Esophagus (tissue), 2 donors: ENCODE measurements around the gene EEF1AKMT4. TPM values are rescaled to one million over a fixed set of nuclear protein-coding genes. Genes with fewer than 3 reads are reported as not detected.

Experiments
- H3K27ac ChIP-seq, 2 donors: one replicate each; pipeline ENCODE4 v1.5.1; 2013; ENCODE audit warnings: low read depth in 2 of 2, mild to moderate bottlenecking in 2 of 2, inconsistent platforms in 1 of 2, low read length in 1 of 2, moderate library complexity in 1 of 2
- H3K27me3 ChIP-seq, 2 donors: one replicate each; pipeline ENCODE4 v1.6.1; 2013; ENCODE audit warnings: low read length in 2 of 2, control low read depth in 1 of 2, mild to moderate bottlenecking in 1 of 2; ENCODE audit not compliant: insufficient read depth in 2 of 2, control insufficient read depth in 1 of 2
- H3K36me3 ChIP-seq, 2 donors: one replicate each; pipeline ENCODE4 v1.6.1; 2013; ENCODE audit warnings: low read length in 1 of 2; ENCODE audit not compliant: control insufficient read depth in 2 of 2, insufficient read depth in 2 of 2
- H3K4me1 ChIP-seq, 2 donors: one replicate each; pipeline ENCODE4 v1.6.1; 2013; ENCODE audit warnings: low read length in 1 of 2; ENCODE audit not compliant: control insufficient read depth in 2 of 2, insufficient read depth in 2 of 2
- H3K4me3 ChIP-seq, 2 donors: one replicate each; pipeline ENCODE4 v1.5.1; 2013; ENCODE audit warnings: low read length in 2 of 2, mild to moderate bottlenecking in 2 of 2, low read depth in 1 of 2, moderate library complexity in 1 of 2
- H3K9me3 ChIP-seq, 2 donors: one replicate each; pipeline ENCODE4 v1.6.1; 2013; ENCODE audit warnings: mild to moderate bottlenecking in 2 of 2, low read depth in 1 of 2, low read length in 1 of 2, moderate library complexity in 1 of 2; ENCODE audit not compliant: control insufficient read depth in 2 of 2, insufficient read depth in 1 of 2
- WGBS, 2 donors: extraction: QIAGEN DNeasy Blood & Tissue Kit; methylation state at CpG; one replicate each; pipeline ENCODE4 v1.1.7; 2013; 5-methylcytosine and 5-hydroxymethylcytosine counted together
- polyA plus RNA-seq, 2 donors: library from polyadenylated mRNA; stranded (reverse); fragments of 200-250 nt; gene quantifications; one replicate each; pipeline ENCODE4 v1.2.3, GENCODE V29; 2013
- donor health status: healthy with polysubstance abuse.
- donor health status: Bipolar disorder and iron deficiency.

The EEF1AKMT4 gene
- polyA plus RNA-seq, 2 donors = 3.5 to 8.6 TPM

- no peaks in the 10 kb centered on the region for H3K9me3 ChIP-seq
- H3K4me1 ChIP-seq = no peaks in the 10 kb centered on the region
- no peaks in the 10 kb centered on the region for H3K36me3 ChIP-seq
- H3K27me3 ChIP-seq = no peaks in the 10 kb centered on the region
- H3K27ac ChIP-seq = no peak overlapping the region
- H3K4me3 ChIP-seq = no peak overlapping the region
- WGBS, 2 donors = 83 to 88% methylated on average over 22 of the region's 22 CpGs
These were observed 41.7 kb downstream of the EEF1AKMT4 start for GRCh38 chr3:184291044-184291737.

DNA sequence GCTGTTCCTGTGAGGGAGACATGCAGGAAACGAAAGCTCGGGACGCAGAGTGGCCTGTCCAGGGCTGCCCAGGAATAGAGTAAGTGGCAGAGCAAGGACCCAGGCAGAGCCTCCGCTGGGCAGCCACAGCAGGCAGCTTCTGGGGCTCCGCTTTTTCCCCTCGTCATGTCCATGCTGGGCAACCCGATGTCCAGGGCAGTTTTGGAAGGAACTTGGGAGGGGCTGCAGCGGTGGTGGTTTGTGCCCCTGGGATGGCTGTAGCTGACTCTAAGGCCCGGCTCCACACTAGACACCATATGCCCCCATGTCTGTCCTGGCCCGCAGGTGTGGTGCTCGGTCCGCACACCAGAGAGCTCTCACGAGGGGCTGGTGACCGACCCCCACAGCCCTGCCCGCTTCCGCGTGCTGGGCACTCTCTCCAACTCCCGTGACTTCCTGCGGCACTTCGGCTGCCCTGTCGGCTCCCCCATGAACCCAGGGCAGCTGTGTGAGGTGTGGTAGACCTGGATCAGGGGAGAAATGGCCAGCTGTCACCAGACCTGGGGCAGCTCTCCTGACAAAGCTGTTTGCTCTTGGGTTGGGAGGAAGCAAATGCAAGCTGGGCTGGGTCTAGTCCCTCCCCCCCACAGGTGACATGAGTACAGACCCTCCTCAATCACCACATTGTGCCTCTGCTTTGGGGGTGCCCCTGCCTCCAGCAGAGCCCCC lies 42.4 kb downstream of the EEF1AKMT4 start:
- H3K27ac ChIP-seq = no peak overlapping the region
- no peak overlapping the region for H3K4me3 ChIP-seq
- no peaks in the 10 kb centered on the region for H3K27me3 ChIP-seq
- H3K4me1 ChIP-seq = no peaks in the 10 kb centered on the region
- no peaks in the 10 kb centered on the region for H3K9me3 ChIP-seq
- WGBS, 2 donors = 92 to 94% methylated on average over 21 of the region's 21 CpGs
- H3K36me3 ChIP-seq = no peaks in the 10 kb centered on the region

- H3K9me3 ChIP-seq = no peaks in the 10 kb centered on the region
- no peak overlapping the region for H3K4me3 ChIP-seq
- no peaks in the 10 kb centered on the region for H3K27me3 ChIP-seq
- H3K27ac ChIP-seq = no peak overlapping the region
- 58 to 71% methylated on average over 3 of the region's 3 CpGs for WGBS, 2 donors
- H3K4me1 ChIP-seq = no peaks in the 10 kb centered on the region
- no peaks in the 10 kb centered on the region for H3K36me3 ChIP-seq
These were observed 46.3 kb downstream of the EEF1AKMT4 start for GRCh38 chr3:184295771-184296170.

- 77 to 84% methylated on average over 7 of the region's 7 CpGs for WGBS, 2 donors
- H3K4me1 ChIP-seq = no peaks in the 10 kb centered on the region
- H3K27me3 ChIP-seq = no peaks in the 10 kb centered on the region
- no peaks in the 10 kb centered on the region for H3K9me3 ChIP-seq
- H3K4me3 ChIP-seq = no peak overlapping the region
- H3K27ac ChIP-seq = no peak overlapping the region
- H3K36me3 ChIP-seq = peaks cover under 1 to 4% of the 10 kb centered on the region in 2 donors
These were observed 47.1 kb downstream of the EEF1AKMT4 start for GRCh38 chr3:184296616-184297015.

- Histone ChIP-seq H3K27ac (peak within 1 kb of the TSS; percentile 90 to 91), H3K27me3 (no peaks in the 10 kb centered on the region), H3K36me3 (peaks cover 13 to 19% of the 10 kb centered on the region in 2 donors), H3K4me1 (no peaks in the 10 kb centered on the region), H3K9me3 (no peaks in the 10 kb centered on the region), H3K4me3 (peak within 1 kb of the TSS; percentile 81 to 95)
- WGBS, 2 donors = 0% methylated on average over 53 to 78 of the region's 78 CpGs
These were observed 49.5 kb downstream of the EEF1AKMT4 start, which contains the start of gene PSMD2 for GRCh38 chr3:184298759-184299487. TSS of gene PSMD2 (plus strand) at chr3:184299241. CDS start at chr3:184299267, 26 bp downstream.

- Histone ChIP-seq H3K4me3 (peak overlapping the region; percentile 81 to 95), H3K4me1 (no peaks in the 10 kb centered on the region), H3K36me3 (peaks cover 16 to 25% of the 10 kb centered on the region in 2 donors), H3K27ac (peak overlapping the region; percentile 65 to 82), H3K27me3 (no peaks in the 10 kb centered on the region), H3K9me3 (no peaks in the 10 kb centered on the region)
- 16 to 17% methylated on average over 28 to 29 of the region's 29 CpGs for WGBS, 2 donors
These were observed 50.3 kb downstream of the EEF1AKMT4 start for GRCh38 chr3:184299488-184300377.

- peak overlapping the region in 1 of 2 donors; percentile 81 for H3K4me3 ChIP-seq
- H3K27me3 ChIP-seq = no peaks in the 10 kb centered on the region
- peaks cover 16 to 25% of the 10 kb centered on the region in 2 donors for H3K36me3 ChIP-seq
- H3K27ac ChIP-seq = peak overlapping the region in 1 of 2 donors; percentile 29
- no peaks in the 10 kb centered on the region for H3K4me1 ChIP-seq
- no peaks in the 10 kb centered on the region for H3K9me3 ChIP-seq
- WGBS, 2 donors = 72 to 75% methylated on average over 3 of the region's 3 CpGs
These were observed 50.9 kb downstream of the EEF1AKMT4 start for GRCh38 chr3:184300378-184300720.

- H3K27ac ChIP-seq = no peak overlapping the region
- no peaks in the 10 kb centered on the region for H3K4me1 ChIP-seq
- peaks cover 35 to 49% of the 10 kb centered on the region in 2 donors for H3K36me3 ChIP-seq
- 46 to 68% methylated on average over 1 of the region's 1 CpG for WGBS, 2 donors
- H3K4me3 ChIP-seq = no peak overlapping the region
- H3K9me3 ChIP-seq = no peaks in the 10 kb centered on the region
- no peaks in the 10 kb centered on the region for H3K27me3 ChIP-seq
These were observed 56.1 kb downstream of the EEF1AKMT4 start for GRCh38 chr3:184305577-184305976.
